Measurements from ENCODE around the gene ATXN7L1.

The ATXN7L1 gene

GRCh38 chr7:105621176-105621575 lies 255.2 kb downstream of the ATXN7L1 start:
- ChIA-PET CTCF (no interaction called here), POLR2A (no interaction called here)
- no peak for DNase-seq (ENCODE audit: extremely low spot score)
- TF ChIP-seq FOXM1 (IDR thresholded peaks at IDR 0.05; ENCODE audit: borderline replicate concordance) (no peak), BHLHE40 (IDR thresholded peaks at IDR 0.05; ENCODE audit: borderline replicate concordance) (no peak), ELF4 (IDR thresholded peaks at IDR 0.05) (no peak), CTBP1 (IDR thresholded peaks at IDR 0.05; ENCODE audit: borderline replicate concordance) (no peak), ZNF384 (IDR thresholded peaks at IDR 0.05) (no peak), TARDBP (IDR thresholded peaks at IDR 0.05) (no peak), LEF1 (IDR thresholded peaks at IDR 0.05; ENCODE audit: borderline replicate concordance) (no peak), NFRKB (IDR thresholded peaks at IDR 0.05) (no peak), FOXA1 (IDR thresholded peaks at IDR 0.05) (no peak), L3MBTL2 (conservative IDR thresholded peaks at IDR 0.05) (no peak), ARNT (IDR thresholded peaks at IDR 0.05) (no peak), HDGF (IDR thresholded peaks at IDR 0.05; ENCODE audit: borderline replicate concordance) (no peak), FOXK2 (IDR thresholded peaks at IDR 0.05) (no peak), SUZ12 (IDR thresholded peaks at IDR 0.05) (no peak), SP1 (IDR thresholded peaks at IDR 0.05) (no peak)
- TF ChIP-seq, protein P1, sequence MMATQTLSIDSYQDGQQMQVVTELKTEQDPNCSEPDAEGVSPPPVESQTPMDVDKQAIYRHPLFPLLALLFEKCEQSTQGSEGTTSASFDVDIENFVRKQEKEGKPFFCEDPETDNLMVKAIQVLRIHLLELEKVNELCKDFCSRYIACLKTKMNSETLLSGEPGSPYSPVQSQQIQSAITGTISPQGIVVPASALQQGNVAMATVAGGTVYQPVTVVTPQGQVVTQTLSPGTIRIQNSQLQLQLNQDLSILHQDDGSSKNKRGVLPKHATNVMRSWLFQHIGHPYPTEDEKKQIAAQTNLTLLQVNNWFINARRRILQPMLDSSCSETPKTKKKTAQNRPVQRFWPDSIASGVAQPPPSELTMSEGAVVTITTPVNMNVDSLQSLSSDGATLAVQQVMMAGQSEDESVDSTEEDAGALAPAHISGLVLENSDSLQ (IDR thresholded peaks at IDR 0.05), result no peak

GRCh38 chr7:105619590-105619989 lies 256.8 kb downstream of the ATXN7L1 start:
- TF ChIP-seq ELF4 (IDR thresholded peaks at IDR 0.05), result no peak
- no peak for TF ChIP-seq TARDBP (IDR thresholded peaks at IDR 0.05)
- no peak for TF ChIP-seq CTBP1 (IDR thresholded peaks at IDR 0.05; ENCODE audit: borderline replicate concordance)
- no peak for TF ChIP-seq BHLHE40 (IDR thresholded peaks at IDR 0.05; ENCODE audit: borderline replicate concordance)
- no peak for TF ChIP-seq HDGF (IDR thresholded peaks at IDR 0.05; ENCODE audit: borderline replicate concordance)
- TF ChIP-seq, protein P1 (IDR thresholded peaks at IDR 0.05), result no peak
- TF ChIP-seq ZNF384 (IDR thresholded peaks at IDR 0.05), result no peak
- TF ChIP-seq LEF1 (IDR thresholded peaks at IDR 0.05; ENCODE audit: borderline replicate concordance), result no peak
- TF ChIP-seq NFRKB (IDR thresholded peaks at IDR 0.05), result no peak
- TF ChIP-seq FOXA1 (IDR thresholded peaks at IDR 0.05), result no peak
- no peak for TF ChIP-seq SP1 (IDR thresholded peaks at IDR 0.05)
- TF ChIP-seq FOXK2 (IDR thresholded peaks at IDR 0.05), result no peak
- TF ChIP-seq FOXM1 (IDR thresholded peaks at IDR 0.05; ENCODE audit: borderline replicate concordance), result no peak
- no peak for TF ChIP-seq L3MBTL2 (conservative IDR thresholded peaks at IDR 0.05)
- TF ChIP-seq ARNT (IDR thresholded peaks at IDR 0.05), result no peak
- TF ChIP-seq SUZ12 (IDR thresholded peaks at IDR 0.05), result no peak
- CTCF ChIA-PET, result interaction anchor here (1.4 kb wide), 2 partner anchors 30 to 37 kb away, joined by 3 read pairs; no protein-coding TSS in a partner anchor

GRCh38 chr7:105618016-105618296 lies 258.4 kb downstream of the ATXN7L1 start:
- no peak for TF ChIP-seq BHLHE40 (IDR thresholded peaks at IDR 0.05; ENCODE audit: borderline replicate concordance)
- no peak for TF ChIP-seq FOXM1 (IDR thresholded peaks at IDR 0.05; ENCODE audit: borderline replicate concordance)
- TF ChIP-seq SP1 (IDR thresholded peaks at IDR 0.05), result no peak
- no peak for TF ChIP-seq FOXK2 (IDR thresholded peaks at IDR 0.05)
- no peak for TF ChIP-seq L3MBTL2 (conservative IDR thresholded peaks at IDR 0.05)
- TF ChIP-seq FOXA1 (IDR thresholded peaks at IDR 0.05), result no peak
- no peak for TF ChIP-seq ARNT (IDR thresholded peaks at IDR 0.05)
- TF ChIP-seq CTBP1 (IDR thresholded peaks at IDR 0.05; ENCODE audit: borderline replicate concordance), result no peak
- TF ChIP-seq, protein P1 (IDR thresholded peaks at IDR 0.05), result no peak
- no peak for TF ChIP-seq LEF1 (IDR thresholded peaks at IDR 0.05; ENCODE audit: borderline replicate concordance)
- no peak for TF ChIP-seq ELF4 (IDR thresholded peaks at IDR 0.05)
- ChIA-PET POLR2A (no interaction called here), CTCF (no interaction called here)
- DNase-seq (ENCODE audit: extremely low spot score), result no peak

More at GRCh38 chr7:105619590-105619989, 256.8 kb downstream of the ATXN7L1 start:
- DNase-seq (ENCODE audit: extremely low spot score), result no peak
- POLR2A ChIA-PET, result no interaction called here

DNA sequence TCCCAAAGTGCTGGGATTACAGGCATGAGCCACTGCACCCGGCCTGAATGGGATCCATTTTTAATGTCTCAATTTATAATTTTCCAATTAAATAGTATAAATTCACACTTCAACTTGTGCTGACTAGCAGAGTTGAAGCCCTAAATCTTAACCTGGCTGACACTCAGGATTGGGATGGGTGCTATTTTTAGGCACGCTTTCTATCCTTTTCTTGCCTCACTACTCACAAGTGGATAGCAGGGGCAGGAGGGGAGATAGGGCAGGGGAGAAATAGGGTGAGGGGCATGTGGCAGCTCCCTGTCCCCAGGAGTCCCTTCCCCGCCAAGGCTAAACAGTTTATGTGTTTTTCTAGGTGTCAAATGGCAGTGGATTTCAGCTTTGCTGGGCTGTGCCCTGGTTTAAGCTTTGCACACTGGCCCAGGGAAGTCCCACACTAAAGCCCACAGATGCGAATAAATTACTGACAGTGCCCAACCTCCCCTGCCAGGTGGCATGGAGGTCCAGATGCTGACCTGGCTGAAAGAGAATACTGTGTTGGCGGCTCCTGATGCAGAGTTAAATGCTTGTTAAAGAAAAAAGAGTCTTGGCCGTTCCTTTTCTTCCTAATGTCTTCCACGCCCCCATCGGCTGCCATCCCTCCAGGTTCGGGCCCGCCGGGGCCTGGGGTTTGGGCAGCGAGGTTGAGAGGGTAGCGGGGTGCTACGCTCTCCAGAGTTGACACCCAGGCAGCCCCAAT lies 259.0 kb downstream of the ATXN7L1 start:
- DNase-seq (ENCODE audit: extremely low spot score), result no peak
- POLR2A ChIA-PET, result no interaction called here
- CTCF ChIA-PET, result no interaction called here
- no peak for TF ChIP-seq SP1 (IDR thresholded peaks at IDR 0.05)
- TF ChIP-seq FOXA1 (IDR thresholded peaks at IDR 0.05), result no peak
- TF ChIP-seq SUZ12 (IDR thresholded peaks at IDR 0.05), result no peak
- no peak for TF ChIP-seq CTBP1 (IDR thresholded peaks at IDR 0.05; ENCODE audit: borderline replicate concordance)
- no peak for TF ChIP-seq L3MBTL2 (conservative IDR thresholded peaks at IDR 0.05)
- no peak for TF ChIP-seq ELF4 (IDR thresholded peaks at IDR 0.05)
- TF ChIP-seq, protein P1 (IDR thresholded peaks at IDR 0.05), result no peak
- no peak for TF ChIP-seq ZNF384 (IDR thresholded peaks at IDR 0.05)
- TF ChIP-seq TARDBP (IDR thresholded peaks at IDR 0.05), result no peak
- TF ChIP-seq FOXK2 (IDR thresholded peaks at IDR 0.05), result no peak
- TF ChIP-seq ARNT (IDR thresholded peaks at IDR 0.05), result no peak
- TF ChIP-seq NFRKB (IDR thresholded peaks at IDR 0.05), result no peak
- no peak for TF ChIP-seq HDGF (IDR thresholded peaks at IDR 0.05; ENCODE audit: borderline replicate concordance)
- no peak for TF ChIP-seq BHLHE40 (IDR thresholded peaks at IDR 0.05; ENCODE audit: borderline replicate concordance)
- TF ChIP-seq LEF1 (IDR thresholded peaks at IDR 0.05; ENCODE audit: borderline replicate concordance), result no peak

DNA sequence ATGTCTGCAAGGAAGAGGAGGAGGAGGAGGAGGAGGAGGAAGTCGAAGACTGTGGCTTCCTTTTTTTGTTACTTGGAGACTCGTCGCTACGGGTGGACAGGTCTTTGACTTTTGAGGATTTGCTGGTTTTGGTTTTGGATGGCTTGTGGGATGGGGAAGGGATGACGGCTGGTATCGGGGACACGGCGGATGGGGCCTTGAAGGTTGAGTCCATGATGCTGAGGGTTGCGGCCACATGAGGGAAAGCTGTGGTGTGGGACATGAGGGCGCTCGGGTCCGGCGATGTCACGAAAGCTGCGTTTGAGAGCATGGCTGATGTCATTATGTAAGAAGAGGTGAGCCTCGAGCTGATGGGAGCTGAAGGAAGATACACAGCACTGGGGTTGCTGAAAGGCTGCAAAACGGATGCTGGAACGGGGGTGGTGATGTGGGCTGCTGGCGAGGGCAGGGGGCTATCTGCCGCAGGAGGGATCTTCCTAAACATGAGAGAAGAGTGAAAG lies 262.0 kb downstream of the ATXN7L1 start:
- no peak for TF ChIP-seq BHLHE40 (IDR thresholded peaks at IDR 0.05; ENCODE audit: borderline replicate concordance)
- TF ChIP-seq ARNT (IDR thresholded peaks at IDR 0.05), result no peak
- TF ChIP-seq HDGF (IDR thresholded peaks at IDR 0.05; ENCODE audit: borderline replicate concordance), result no peak
- TF ChIP-seq L3MBTL2 (conservative IDR thresholded peaks at IDR 0.05), result no peak
- TF ChIP-seq, protein P1 (IDR thresholded peaks at IDR 0.05), result no peak
- no peak for TF ChIP-seq FOXK2 (IDR thresholded peaks at IDR 0.05)
- TF ChIP-seq FOXA1 (IDR thresholded peaks at IDR 0.05), result no peak
- no peak for TF ChIP-seq ZNF384 (IDR thresholded peaks at IDR 0.05)
- TF ChIP-seq NFRKB (IDR thresholded peaks at IDR 0.05), result no peak
- no peak for TF ChIP-seq FOXM1 (IDR thresholded peaks at IDR 0.05; ENCODE audit: borderline replicate concordance)
- no peak for TF ChIP-seq SP1 (IDR thresholded peaks at IDR 0.05)
- TF ChIP-seq TARDBP (IDR thresholded peaks at IDR 0.05), result no peak
- TF ChIP-seq LEF1 (IDR thresholded peaks at IDR 0.05; ENCODE audit: borderline replicate concordance), result no peak
- no peak for TF ChIP-seq CTBP1 (IDR thresholded peaks at IDR 0.05; ENCODE audit: borderline replicate concordance)
- no peak for TF ChIP-seq ELF4 (IDR thresholded peaks at IDR 0.05)
- TF ChIP-seq SUZ12 (IDR thresholded peaks at IDR 0.05), result no peak
- DNase-seq (ENCODE audit: extremely low spot score), result no peak
- CTCF ChIA-PET, result no interaction called here
- POLR2A ChIA-PET, result no interaction called here

Measured in HEK293T (cell line).